ENCODE results near the gene EPB41L4B. TPM values are rescaled to one million over a fixed set of nuclear protein-coding genes. Genes with fewer than 3 reads are reported as not detected.

Gene EPB41L4B
- polyA plus RNA-seq, 1 donor from 2014 or later, result 4.1 TPM

DNA sequence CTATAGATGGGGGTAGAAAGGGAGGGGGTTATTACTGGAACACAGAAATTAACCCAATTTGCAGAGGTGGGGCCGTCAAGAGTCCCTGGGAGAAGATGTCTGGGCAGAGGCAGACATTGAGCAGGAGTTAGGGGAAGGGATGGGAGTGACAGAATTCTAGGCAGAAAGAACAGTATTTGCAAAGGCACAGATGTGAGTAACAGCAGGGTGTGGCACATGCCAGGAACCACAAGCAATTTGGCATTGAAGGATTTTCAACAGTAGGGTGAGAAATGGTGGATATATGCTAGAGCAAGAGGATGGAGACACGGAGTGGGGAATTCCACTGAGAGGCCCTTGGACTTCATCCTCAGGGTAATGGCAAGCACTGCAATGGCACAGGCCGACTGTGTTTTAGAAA, 82.2 kb downstream of the EPB41L4B start:
- TF ChIP-seq, protein P1, sequence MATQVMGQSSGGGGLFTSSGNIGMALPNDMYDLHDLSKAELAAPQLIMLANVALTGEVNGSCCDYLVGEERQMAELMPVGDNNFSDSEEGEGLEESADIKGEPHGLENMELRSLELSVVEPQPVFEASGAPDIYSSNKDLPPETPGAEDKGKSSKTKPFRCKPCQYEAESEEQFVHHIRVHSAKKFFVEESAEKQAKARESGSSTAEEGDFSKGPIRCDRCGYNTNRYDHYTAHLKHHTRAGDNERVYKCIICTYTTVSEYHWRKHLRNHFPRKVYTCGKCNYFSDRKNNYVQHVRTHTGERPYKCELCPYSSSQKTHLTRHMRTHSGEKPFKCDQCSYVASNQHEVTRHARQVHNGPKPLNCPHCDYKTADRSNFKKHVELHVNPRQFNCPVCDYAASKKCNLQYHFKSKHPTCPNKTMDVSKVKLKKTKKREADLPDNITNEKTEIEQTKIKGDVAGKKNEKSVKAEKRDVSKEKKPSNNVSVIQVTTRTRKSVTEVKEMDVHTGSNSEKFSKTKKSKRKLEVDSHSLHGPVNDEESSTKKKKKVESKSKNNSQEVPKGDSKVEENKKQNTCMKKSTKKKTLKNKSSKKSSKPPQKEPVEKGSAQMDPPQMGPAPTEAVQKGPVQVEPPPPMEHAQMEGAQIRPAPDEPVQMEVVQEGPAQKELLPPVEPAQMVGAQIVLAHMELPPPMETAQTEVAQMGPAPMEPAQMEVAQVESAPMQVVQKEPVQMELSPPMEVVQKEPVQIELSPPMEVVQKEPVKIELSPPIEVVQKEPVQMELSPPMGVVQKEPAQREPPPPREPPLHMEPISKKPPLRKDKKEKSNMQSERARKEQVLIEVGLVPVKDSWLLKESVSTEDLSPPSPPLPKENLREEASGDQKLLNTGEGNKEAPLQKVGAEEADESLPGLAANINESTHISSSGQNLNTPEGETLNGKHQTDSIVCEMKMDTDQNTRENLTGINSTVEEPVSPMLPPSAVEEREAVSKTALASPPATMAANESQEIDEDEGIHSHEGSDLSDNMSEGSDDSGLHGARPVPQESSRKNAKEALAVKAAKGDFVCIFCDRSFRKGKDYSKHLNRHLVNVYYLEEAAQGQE (IDR thresholded peaks at IDR 0.05; ENCODE audit: borderline replicate concordance), result no peak
- no peak for TF ChIP-seq SMC3 (conservative IDR thresholded peaks at IDR 0.05; ENCODE audit: poor library complexity)
- TF ChIP-seq, protein P2, sequence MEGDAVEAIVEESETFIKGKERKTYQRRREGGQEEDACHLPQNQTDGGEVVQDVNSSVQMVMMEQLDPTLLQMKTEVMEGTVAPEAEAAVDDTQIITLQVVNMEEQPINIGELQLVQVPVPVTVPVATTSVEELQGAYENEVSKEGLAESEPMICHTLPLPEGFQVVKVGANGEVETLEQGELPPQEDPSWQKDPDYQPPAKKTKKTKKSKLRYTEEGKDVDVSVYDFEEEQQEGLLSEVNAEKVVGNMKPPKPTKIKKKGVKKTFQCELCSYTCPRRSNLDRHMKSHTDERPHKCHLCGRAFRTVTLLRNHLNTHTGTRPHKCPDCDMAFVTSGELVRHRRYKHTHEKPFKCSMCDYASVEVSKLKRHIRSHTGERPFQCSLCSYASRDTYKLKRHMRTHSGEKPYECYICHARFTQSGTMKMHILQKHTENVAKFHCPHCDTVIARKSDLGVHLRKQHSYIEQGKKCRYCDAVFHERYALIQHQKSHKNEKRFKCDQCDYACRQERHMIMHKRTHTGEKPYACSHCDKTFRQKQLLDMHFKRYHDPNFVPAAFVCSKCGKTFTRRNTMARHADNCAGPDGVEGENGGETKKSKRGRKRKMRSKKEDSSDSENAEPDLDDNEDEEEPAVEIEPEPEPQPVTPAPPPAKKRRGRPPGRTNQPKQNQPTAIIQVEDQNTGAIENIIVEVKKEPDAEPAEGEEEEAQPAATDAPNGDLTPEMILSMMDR (IDR thresholded peaks at IDR 0.05; ENCODE audit: poor library complexity, severe bottlenecking), result no peak
- TF ChIP-seq EP300 (conservative IDR thresholded peaks at IDR 0.05; ENCODE audit: poor library complexity, severe bottlenecking), result no peak
- no peak for TF ChIP-seq RAD21 (conservative IDR thresholded peaks at IDR 0.05)
- no peak for TF ChIP-seq MXI1 (conservative IDR thresholded peaks at IDR 0.05; ENCODE audit: poor library complexity, severe bottlenecking)
- no peak for TF ChIP-seq TAF1 (IDR thresholded peaks at IDR 0.05; ENCODE audit: low read depth)
- TF ChIP-seq POLR2AphosphoS5 (IDR thresholded peaks at IDR 0.05), result no peak
- TF ChIP-seq EZH2 (IDR thresholded peaks at IDR 0.05; ENCODE audit: borderline replicate concordance, insufficient read depth, low read length, poor library complexity, severe bottlenecking), result no peak
- Histone ChIP-seq H2AFZ (ENCODE audit: low read depth, low read length) (no peak overlapping the region), H3K4me2 (ENCODE audit: low read length) (no peak overlapping the region), H3K4me3 (ENCODE audit: low read length) (no peak overlapping the region), H3K27me3 (ENCODE audit: insufficient read depth, low read depth, low read length) (no peaks in the 10 kb centered on the region), H3K9me2 (ENCODE audit: insufficient read depth, low read length) (no peaks in the 10 kb centered on the region), H3F3A (ENCODE audit: insufficient read depth, low read length, poor library complexity, severe bottlenecking) (no peaks in the 10 kb centered on the region), H3K36me3 (ENCODE audit: insufficient read depth, low read length) (no peaks in the 10 kb centered on the region), H4K20me1 (ENCODE audit: insufficient read depth) (no peaks in the 10 kb centered on the region), H3K79me2 (replicated peaks; ENCODE audit: insufficient read depth, low read length) (no peaks in the 10 kb centered on the region), H3K27ac (ENCODE audit: low read length) (no peak overlapping the region), H3K9ac (ENCODE audit: low read length) (no peak overlapping the region), H3K9me3 (ENCODE audit: low read length) (no peaks in the 10 kb centered on the region)

- Histone ChIP-seq H3K79me2 (replicated peaks; ENCODE audit: insufficient read depth, low read length) (no peaks in the 10 kb centered on the region), H3K27me3 (ENCODE audit: insufficient read depth, low read depth, low read length) (no peaks in the 10 kb centered on the region), H3K4me2 (ENCODE audit: low read length) (no peak overlapping the region), H3K9ac (ENCODE audit: low read length) (no peak overlapping the region), H2AFZ (ENCODE audit: low read depth, low read length) (no peak overlapping the region), H3K36me3 (ENCODE audit: insufficient read depth, low read length) (no peaks in the 10 kb centered on the region), H3K4me3 (ENCODE audit: low read length) (no peak overlapping the region), H3K9me2 (ENCODE audit: insufficient read depth, low read length) (no peaks in the 10 kb centered on the region), H3K27ac (ENCODE audit: low read length) (no peak overlapping the region), H4K20me1 (ENCODE audit: insufficient read depth) (no peaks in the 10 kb centered on the region), H3K9me3 (ENCODE audit: low read length) (no peaks in the 10 kb centered on the region), H3F3A (ENCODE audit: insufficient read depth, low read length, poor library complexity, severe bottlenecking) (no peaks in the 10 kb centered on the region)
- no peak for TF ChIP-seq SMC3 (conservative IDR thresholded peaks at IDR 0.05; ENCODE audit: poor library complexity)
- TF ChIP-seq POLR2AphosphoS5 (IDR thresholded peaks at IDR 0.05), result no peak
- TF ChIP-seq, protein P2 (IDR thresholded peaks at IDR 0.05; ENCODE audit: poor library complexity, severe bottlenecking), result no peak
- no peak for TF ChIP-seq MXI1 (conservative IDR thresholded peaks at IDR 0.05; ENCODE audit: poor library complexity, severe bottlenecking)
- TF ChIP-seq EZH2 (IDR thresholded peaks at IDR 0.05; ENCODE audit: borderline replicate concordance, insufficient read depth, low read length, poor library complexity, severe bottlenecking), result no peak
- TF ChIP-seq EP300 (conservative IDR thresholded peaks at IDR 0.05; ENCODE audit: poor library complexity, severe bottlenecking), result no peak
- no peak for TF ChIP-seq TAF1 (IDR thresholded peaks at IDR 0.05; ENCODE audit: low read depth)
- no peak for TF ChIP-seq RAD21 (conservative IDR thresholded peaks at IDR 0.05)
- TF ChIP-seq, protein P1 (IDR thresholded peaks at IDR 0.05; ENCODE audit: borderline replicate concordance), result no peak
These were observed 82.7 kb downstream of the EPB41L4B start for GRCh38 chr9:109238125-109238524.

All from neural cell (in vitro differentiated cells).